H1 (cell line): ENCODE results near the gene YIPF2. TPM values are rescaled to one million over a fixed set of nuclear protein-coding genes. Genes with fewer than 3 reads are reported as not detected.

Experiments
- CTCF ChIA-PET: fragments of 300-600 bp; sonication (Branson Sonifier 250); formaldehyde crosslinking; loops from one replicate; lab custom pipeline; 2021; ENCODE audit not compliant: partially characterized antibody; lab: Charles Lee
- POLR2A ChIA-PET: fragments of 300-600 bp; sonication (Branson Sonifier 250); formaldehyde crosslinking; loops from one replicate; lab custom pipeline; 2021; ENCODE audit warnings: inconsistent platforms; ENCODE audit not compliant: partially characterized antibody; lab: Charles Lee
- DNase-seq, 2 experiments: peaks; one replicate each; pipeline versions ENCODE4 v3.0.0 to v3.0.0-alpha.2; 2010 to 2022; ENCODE audit warnings: low spot score in 2 of 2, low read depth in 1 of 2, mixed read lengths in 1 of 2
- FAIRE-seq: peaks from 2 replicates; lab custom pipeline; 2011; peaks lifted over from hg19 to GRCh38; lab: Jason Lieb, UNC
- H2AFZ ChIP-seq: 2 replicates; pipeline ENCODE4 v1.8.1; 2012; ENCODE audit warnings: low read length, inconsistent platforms
- H2AK5ac ChIP-seq: 2 replicates; pipeline ENCODE4 v1.6.1; 2013; ENCODE audit warnings: low read depth, low read length
- H2BK120ac ChIP-seq: replicated peaks from 2 replicates; pipeline ENCODE3; 2013; ENCODE audit warnings: low read depth, low read length, inconsistent platforms
- H2BK12ac ChIP-seq: 2 replicates; pipeline ENCODE4 v1.6.1; 2013; ENCODE audit warnings: low read depth, low read length
- H2BK15ac ChIP-seq: 2 replicates; pipeline ENCODE4 v1.6.1; 2013; ENCODE audit warnings: low read length
- H2BK20ac ChIP-seq: 2 replicates; pipeline ENCODE4 v1.6.1; 2013; ENCODE audit warnings: low read length
- H2BK5ac ChIP-seq: 2 replicates; pipeline ENCODE4 v1.6.1; 2013; ENCODE audit warnings: low read depth, low read length
- H3K14ac ChIP-seq: 2 replicates; pipeline ENCODE4 v1.6.1; 2013; ENCODE audit warnings: inconsistent platforms; ENCODE audit not compliant: insufficient read length
- H3K18ac ChIP-seq: 2 replicates; pipeline ENCODE4 v1.6.1; 2013; ENCODE audit warnings: low read length; ENCODE audit errors: extremely low read depth
- H3K23ac ChIP-seq: 2 replicates; pipeline ENCODE4 v1.6.1; 2013; ENCODE audit warnings: inconsistent platforms; ENCODE audit not compliant: insufficient read length
- H3K23me2 ChIP-seq: 2 replicates; pipeline ENCODE4 v1.6.1; 2013; ENCODE audit warnings: low read depth, low read length
- H3K27ac ChIP-seq: 2 replicates; pipeline ENCODE4 v1.6.1; 2011; ENCODE audit warnings: low read depth, low read length, inconsistent platforms
- H3K27me3 ChIP-seq, 4 experiments: replicated peaks in 1 of 4; 1 replicate in 1 of 4; 2 replicates in 3 of 4; pipeline versions ENCODE4 v1.6.1 to v1.8.1; 2011 to 2013; ENCODE audit warnings: low read length in 3 of 4, mild to moderate bottlenecking in 3 of 4, inconsistent platforms in 2 of 4, mixed read lengths in 2 of 4, moderate library complexity in 1 of 4; ENCODE audit not compliant: control insufficient read depth in 3 of 4, insufficient read depth in 3 of 4; ENCODE audit errors: extremely low read depth in 1 of 4
- H3K36me3 ChIP-seq, 4 experiments: 2 replicates each; pipeline versions ENCODE4 v1.6.1 to v1.8.1; 2011 to 2013; ENCODE audit warnings: mild to moderate bottlenecking in 4 of 4, low read length in 3 of 4, moderate library complexity in 2 of 4, control low read depth in 1 of 4, inconsistent platforms in 1 of 4; ENCODE audit not compliant: insufficient read depth in 4 of 4, control insufficient read depth in 2 of 4
- H3K4ac ChIP-seq: replicated peaks from 2 replicates; pipeline ENCODE3; 2013; ENCODE audit warnings: low read length, low read depth, mixed read lengths, inconsistent platforms; ENCODE audit not compliant: insufficient read length
- H3K4me1 ChIP-seq, 4 experiments: replicated peaks in 1 of 4; 1 replicate in 1 of 4; 2 replicates in 3 of 4; pipeline versions ENCODE4 v1.6.1 to v1.8.1; 2011 to 2013; ENCODE audit warnings: low read length in 3 of 4, inconsistent platforms in 2 of 4, mixed read lengths in 1 of 4; ENCODE audit not compliant: insufficient read depth in 4 of 4, control insufficient read depth in 3 of 4
- H3K4me2 ChIP-seq, 2 experiments: 2 replicates each; pipeline versions ENCODE4 v1.6.1 to v1.8.1; 2011 to 2013; ENCODE audit warnings: low read depth in 2 of 2, low read length in 2 of 2, control low read depth in 1 of 2, inconsistent platforms in 1 of 2, mild to moderate bottlenecking in 1 of 2; ENCODE audit not compliant: insufficient read depth in 1 of 2
- H3K4me3 ChIP-seq, 4 experiments: fragments of 200-600, 300-600 bp in 1 of 4; sonication (generic), shearing (Covaris generic), sonication (Bioruptor Twin) in 1 of 4; 2 replicates each; pipeline versions ENCODE4 v1.5.1 to v1.8.1; 2011 to 2016; ENCODE audit warnings: low read length in 4 of 4, low read depth in 3 of 4, control low read depth in 2 of 4, inconsistent platforms in 2 of 4, mild to moderate bottlenecking in 2 of 4, mixed read lengths in 1 of 4, moderate library complexity in 1 of 4; ENCODE audit not compliant: insufficient read depth in 2 of 4; ENCODE audit errors: extremely low read depth in 1 of 4
- H3K56ac ChIP-seq: replicated peaks from 2 replicates; pipeline ENCODE3; 2013; ENCODE audit warnings: low read depth, mild to moderate bottlenecking, mixed read lengths, low read length, inconsistent platforms; ENCODE audit not compliant: insufficient read length
- H3K79me1 ChIP-seq: 2 replicates; pipeline ENCODE4 v1.6.1; 2013; ENCODE audit warnings: low read depth, low read length, control low read depth
- H3K79me2 ChIP-seq, 2 experiments: 2 replicates each; pipeline versions ENCODE4 v1.6.1 to v1.8.1; 2012 to 2013; ENCODE audit warnings: low read length in 2 of 2, mild to moderate bottlenecking in 2 of 2, inconsistent platforms in 1 of 2; ENCODE audit not compliant: insufficient read depth in 2 of 2, control insufficient read depth in 1 of 2
- H3K9ac ChIP-seq, 4 experiments: replicated peaks in 1 of 4; 1 replicate in 1 of 4; 2 replicates in 3 of 4; pipeline versions ENCODE4 v1.6.1 to v1.8.1; 2011 to 2013; ENCODE audit warnings: low read depth in 3 of 4, low read length in 3 of 4, control low read depth in 2 of 4, mild to moderate bottlenecking in 2 of 4, moderate library complexity in 2 of 4, inconsistent platforms in 1 of 4; ENCODE audit errors: extremely low read depth in 1 of 4
- H3K9me3 ChIP-seq, 2 experiments: 2 replicates each; pipeline versions ENCODE4 v1.6.1 to v1.8.1; 2012 to 2013; ENCODE audit warnings: mild to moderate bottlenecking in 2 of 2, moderate library complexity in 2 of 2, control low read depth in 1 of 2, inconsistent platforms in 1 of 2, low read depth in 1 of 2, low read length in 1 of 2, mixed read lengths in 1 of 2; ENCODE audit not compliant: insufficient read depth in 2 of 2
- H4K20me1 ChIP-seq, 2 experiments: replicated peaks in 1 of 2; 2 replicates each; pipeline versions ENCODE3 to v1.8.1; 2011 to 2013; ENCODE audit warnings: inconsistent platforms in 2 of 2, low read length in 2 of 2, mild to moderate bottlenecking in 1 of 2; ENCODE audit not compliant: insufficient read depth in 2 of 2, control insufficient read depth in 1 of 2
- H4K5ac ChIP-seq: 2 replicates; pipeline ENCODE4 v1.6.1; 2013; ENCODE audit warnings: low read length, low read depth, mixed read lengths, inconsistent platforms; ENCODE audit not compliant: insufficient read length
- H4K8ac ChIP-seq: 2 replicates; pipeline ENCODE4 v1.8.0; 2013; ENCODE audit warnings: mild to moderate bottlenecking, moderate library complexity, low read length, inconsistent platforms; ENCODE audit not compliant: insufficient read depth; ENCODE audit errors: extremely low read depth
- H4K91ac ChIP-seq: replicated peaks from 2 replicates; pipeline ENCODE3; 2013; ENCODE audit warnings: low read length, mixed read lengths, inconsistent platforms; ENCODE audit not compliant: insufficient read length
- BRCA1 ChIP-seq: IDR thresholded peaks from 2 replicates; pipeline ENCODE4 v1.6.1; 2012; ENCODE audit warnings: low read depth, low read length, improper control_type of control experiment
- CBX5 ChIP-seq: fragments of 300-800, 300-1000 bp; sonication (generic); IDR thresholded peaks from 2 replicates; pipeline ENCODE4 v1.7.1; 2016; ENCODE audit warnings: antibody characterized with exemption, low read length, low read depth
- CBX8 ChIP-seq: fragments of 300-800, 300-1000 bp; sonication (generic); IDR thresholded peaks from 2 replicates; pipeline ENCODE4 v1.7.1; 2016; ENCODE audit warnings: low read depth, low read length, borderline replicate concordance
- EP300 ChIP-seq, 2 experiments: IDR thresholded peaks; 1 replicate in 1 of 2; 2 replicates in 1 of 2; pipeline ENCODE4 v1.6.1; 2011 to 2012; ENCODE audit warnings: low read depth in 2 of 2, low read length in 2 of 2, mild to moderate bottlenecking in 2 of 2, borderline replicate concordance in 1 of 2, inconsistent platforms in 1 of 2, moderate library complexity in 1 of 2
- GABPA ChIP-seq: IDR thresholded peaks from 2 replicates; pipeline ENCODE4 v1.6.1; 2011; ENCODE audit warnings: mild to moderate bottlenecking, low read length, moderate library complexity, borderline replicate concordance; ENCODE audit not compliant: insufficient read depth
- KDM1A ChIP-seq: fragments of 200-600, 300-600 bp; sonication (generic); IDR thresholded peaks from 2 replicates; pipeline ENCODE4 v1.7.1; 2016; ENCODE audit warnings: mild to moderate bottlenecking, low read length, borderline replicate concordance
- MAFK ChIP-seq: IDR thresholded peaks from 2 replicates; pipeline ENCODE4 v1.6.1; 2012; ENCODE audit warnings: low read depth, mild to moderate bottlenecking, improper control_type of control experiment, low read length
- POU5F1 ChIP-seq: IDR thresholded peaks from 2 replicates; pipeline ENCODE4 v1.6.1; 2011; ENCODE audit warnings: low read depth, mild to moderate bottlenecking, low read length, moderate library complexity
- RBBP5 ChIP-seq: IDR thresholded peaks from 2 replicates; pipeline ENCODE4 v1.7.1; 2012; ENCODE audit warnings: low read depth, mild to moderate bottlenecking, inconsistent platforms, low read length, moderate library complexity, borderline replicate concordance
- RFX5 ChIP-seq: IDR thresholded peaks from 2 replicates; pipeline ENCODE4 v1.6.1; 2011; ENCODE audit warnings: low read depth, low read length, improper control_type of control experiment, borderline replicate concordance
- TAF1 ChIP-seq: IDR thresholded peaks from 2 replicates; pipeline ENCODE4 v1.6.1; 2011; ENCODE audit warnings: mild to moderate bottlenecking, low read depth, low read length
- YY1 ChIP-seq: IDR thresholded peaks from 2 replicates; pipeline ENCODE4 v1.6.1; 2011; ENCODE audit warnings: low read depth, mild to moderate bottlenecking, low read length
- ZNF274 ChIP-seq: IDR thresholded peaks from 2 replicates; pipeline ENCODE4 v1.7.0; 2012; ENCODE audit warnings: low read length, borderline replicate concordance; ENCODE audit errors: extremely low read depth
- WGBS, 2 experiments: shearing (Covaris generic) in 1 of 2; methylation state at CpG; one replicate each; pipeline versions ENCODE4 v1.1.6 to v1.1.7; 2013 to 2015; ENCODE audit warnings: low lambda C conversion rate in 2 of 2, mixed read lengths in 2 of 2, inconsistent platforms in 1 of 2, low coverage in 1 of 2, missing lambda C conversion rate in 1 of 2; ENCODE audit not compliant: insufficient replicate concordance in 2 of 2, insufficient coverage in 1 of 2, insufficient read length in 1 of 2; ENCODE audit errors: extremely low coverage in 1 of 2, missing lambda C conversion rate in 1 of 2; 5-methylcytosine and 5-hydroxymethylcytosine counted together
- polyA plus RNA-seq, 7 experiments: library from polyadenylated mRNA; depleted of rRNA in 3 of 7; stranded (reverse) in 5 of 7; unstranded in 2 of 7; fragments of >200 nt in 5 of 7; fragments of 200-250 nt in 2 of 7; gene quantifications; 1 replicate in 5 of 7; 2 replicates in 1 of 7; 4 replicates in 1 of 7; pipeline versions ENCODE4 v1.2.1 to v1.2.3, GENCODE V29; 2011 to 2013; ENCODE audit warnings: missing spikeins in 2 of 7, mixed read lengths in 2 of 7
- total RNA-seq: library from RNA; stranded (reverse); fragmentation: NEBNext Ultra II Directional; extraction: Animal tissue kit (Norgen Biotek cat#: 25700); gene quantifications from 2 replicates; pipeline ENCODE4 v1.2.1, GENCODE V29; 2021

YIPF2 gene
- total and polyA plus RNA-seq, 2 of the 8 experiments (the other 6 are each of a cell fraction or from before 2014, with no cell fraction given), result 48.3 to 112 TPM

DNA sequence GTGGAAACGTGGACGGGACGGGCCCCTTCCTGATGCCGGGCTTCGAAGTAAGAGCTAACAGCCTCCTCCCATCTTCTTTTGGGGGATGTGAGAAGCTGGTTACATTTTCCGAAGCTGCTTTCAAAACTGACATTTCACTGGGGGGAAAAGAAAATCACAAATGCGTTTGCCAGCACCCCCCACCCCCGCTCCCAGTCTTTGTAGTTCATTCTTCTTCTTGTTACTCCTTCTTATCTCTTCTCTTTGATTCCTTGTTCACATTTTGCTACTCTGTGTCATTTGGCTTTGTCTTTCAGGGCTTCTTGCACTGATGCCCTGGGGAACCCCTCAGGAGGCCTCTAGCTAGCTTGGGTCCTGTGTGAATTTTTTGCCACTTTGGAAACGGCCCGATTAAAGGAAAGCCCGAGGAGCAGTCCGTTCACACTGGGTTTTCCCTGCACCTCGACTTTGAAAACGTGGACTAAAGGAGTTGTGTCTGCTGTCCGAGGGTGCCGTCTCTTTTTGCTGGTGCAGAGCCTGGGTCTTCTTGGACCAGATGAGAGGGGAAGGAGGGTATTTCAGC lies 55.8 kb downstream of the YIPF2 start:
- Histone ChIP-seq H3K4me2 (peak overlapping the region; percentile 79 to 87), H2BK20ac (no peak overlapping the region), H3K36me3 (peaks cover 0 to 8% (median 0%) of the 10 kb centered on the region in 4 experiments; a peak in 2 of 8 replicates), H4K5ac (no peak overlapping the region), H3K18ac (peak overlapping the region; percentile 83; the same call in 1 of the 2 replicates), H2BK15ac (no peak overlapping the region), H3K56ac (no peak overlapping the region), H4K8ac (peak overlapping the region; percentile 48), H3K4me3 (peak overlapping the region; percentile 65 to 94 (median 76)), H3K9me3 (no peaks in the 10 kb centered on the region), H3K9ac (peak overlapping the region in 3 of 4 experiments; percentile 8 to 82 (median 69); a peak in 5 of 7 replicates), H3K79me2 (peaks cover 4 to 54% of the 10 kb centered on the region in 2 experiments; a peak in 3 of 4 replicates), H3K23ac (no peak overlapping the region), H3K4ac (no peak overlapping the region), H3K4me1 (peaks cover 0 to 12% (median 2%) of the 10 kb centered on the region in 4 experiments; a peak in 5 of 7 replicates), H3K23me2 (peaks cover 8% of the 10 kb centered on the region; the same call in 1 of the 2 replicates), H3K27me3 (no peaks in the 10 kb centered on the region), H2BK12ac (no peak overlapping the region), H3K14ac (no peak overlapping the region), H2BK5ac (peak overlapping the region; percentile 87; the same call in 1 of the 2 replicates), H3K27ac (no peak overlapping the region), H4K20me1 (peaks cover 0 to 3% of the 10 kb centered on the region in 2 experiments), H3K79me1 (peaks cover 9% of the 10 kb centered on the region), H4K91ac (peak overlapping the region; percentile 47), H2AFZ (no peak overlapping the region), H2BK120ac (no peak overlapping the region), H2AK5ac (no peak overlapping the region)
- CTCF ChIA-PET, result interaction anchor here (0.7 to 6.8 kb wide), 20 partner anchors 8 to 330 kb away, joined by 3 to 103 read pairs (median 4); partner anchors contain the start of genes DNM2, TIMM29 and YIPF2
- POLR2A ChIA-PET, result interaction anchor here (0.6 to 2.9 kb wide), 12 partner anchors 9 to 164 kb away, joined by 3 to 21 read pairs (median 3); partner anchors contain the start of gene TMED1
- DNase-seq (no peak), FAIRE-seq (no peak)
- 29% methylated on average over 16 of the region's 16 CpGs; no CpG with 5 or more reads in 1 of the 2 experiments for WGBS, 2 experiments
- no peak for TF ChIP-seq RBBP5
- TF ChIP-seq POU5F1, result no peak
- TF ChIP-seq CBX5, result no peak
- TF ChIP-seq BRCA1, result no peak
- TF ChIP-seq MAFK, result no peak
- TF ChIP-seq YY1, result no peak
- TF ChIP-seq ZNF274, result no peak
- no peak for TF ChIP-seq CBX8
- TF ChIP-seq EP300 (IDR thresholded peaks at IDR 0.05; ENCODE audit: borderline replicate concordance in 1 of 2, low read depth in 2 of 2, low read length in 2 of 2), result no peak
- no peak for TF ChIP-seq KDM1A
- no peak for TF ChIP-seq GABPA
- TF ChIP-seq RFX5, result no peak
- TF ChIP-seq TAF1, result no peak
